Upper lobe of left lung (tissue), 6 donors: ENCODE data around the gene RAP1GAP. TPM values are rescaled to one million over a fixed set of nuclear protein-coding genes. Genes with fewer than 3 reads are reported as not detected.

Source experiments
- ATAC-seq, 2 donors: fragments of 200-7000 bp; cut with Tn5 transposase; one replicate each; pipeline ENCODE4 v1.9.1; 2022; ENCODE audit warnings: mild to moderate bottlenecking in 2 of 2, moderate library complexity in 2 of 2; ENCODE audit not compliant: low FRiP score in 2 of 2
- DNase-seq, 2 donors: peaks; one replicate each; pipeline ENCODE4 v3.0.0-alpha.2; 2019 to 2020
- H3K27ac ChIP-seq, 4 donors: fragments of 200-600 bp; sonication (generic); one replicate each; pipeline ENCODE4 v1.5.1; 2016 to 2019
- H3K27me3 ChIP-seq, 4 donors: fragments of 200-600 bp; sonication (generic); one replicate each; pipeline ENCODE4 v1.5.1; 2017 to 2019
- H3K36me3 ChIP-seq, 4 donors: fragments of 200-600 bp; sonication (generic); one replicate each; pipeline ENCODE4 v1.5.1; 2016 to 2019
- H3K4me1 ChIP-seq, 4 donors: fragments of 200-600 bp; sonication (generic); one replicate each; pipeline ENCODE4 v1.5.1; 2018 to 2019
- H3K4me3 ChIP-seq, 4 donors: fragments of 200-600 bp; sonication (generic); one replicate each; pipeline ENCODE4 v1.5.1; 2017 to 2019; ENCODE audit warnings: mild to moderate bottlenecking in 2 of 4, moderate library complexity in 1 of 4
- H3K9me3 ChIP-seq, 4 donors: fragments of 200-600 bp; sonication (generic); one replicate each; pipeline ENCODE4 v1.5.1; 2018 to 2019
- CTCF ChIP-seq, 6 experiments: fragments of 450-650 bp in 4 of 6; fragments of 200-600 bp in 2 of 6; sonication (generic) in 2 of 6; IDR thresholded peaks; one replicate each; pipeline ENCODE4 v1.5.1; 2016 to 2019; ENCODE audit warnings: antibody characterized with exemption in 6 of 6
- EP300 ChIP-seq, 4 donors: sonication (generic); formaldehyde crosslinking; IDR thresholded peaks; one replicate each; pipeline ENCODE4 v1.5.1; 2017; ENCODE audit warnings: antibody characterized with exemption in 4 of 4, control low read depth in 2 of 4
- POLR2A ChIP-seq, 4 donors: fragments of 450-650 bp; IDR thresholded peaks; one replicate each; pipeline ENCODE4 v1.5.1; 2016 to 2017; ENCODE audit warnings: antibody characterized with exemption in 4 of 4, mild to moderate bottlenecking in 2 of 4
- POLR2AphosphoS5 ChIP-seq, 2 donors: sonication (generic); formaldehyde crosslinking; IDR thresholded peaks; one replicate each; pipeline ENCODE4 v1.5.1; 2017; ENCODE audit warnings: antibody characterized with exemption in 2 of 2
- WGBS, 2 donors: methylation state at CpG; one replicate each; pipeline ENCODE4 v1.1.5; 2017 to 2018; 5-methylcytosine and 5-hydroxymethylcytosine counted together
- total RNA-seq, 6 donors: library from RNA; depleted of rRNA in 4 of 6; stranded (reverse); fragments of >200 nt in 4 of 6; gene quantifications; one replicate each; pipeline versions ENCODE4 v1.1.0 to v1.2.1, GENCODE V29; 2016 to 2021
- donor health status: DM: no; HTN: no; CAD: no; lungs with moderate emphysema.
- donor health status: DM: no; HTN: yes; CAD: no; lungs with severe emphysema.

The RAP1GAP gene
- total RNA-seq, 6 donors from 2014 or later, result 26.9 to 65.2 (median 36.7) TPM

DNA sequence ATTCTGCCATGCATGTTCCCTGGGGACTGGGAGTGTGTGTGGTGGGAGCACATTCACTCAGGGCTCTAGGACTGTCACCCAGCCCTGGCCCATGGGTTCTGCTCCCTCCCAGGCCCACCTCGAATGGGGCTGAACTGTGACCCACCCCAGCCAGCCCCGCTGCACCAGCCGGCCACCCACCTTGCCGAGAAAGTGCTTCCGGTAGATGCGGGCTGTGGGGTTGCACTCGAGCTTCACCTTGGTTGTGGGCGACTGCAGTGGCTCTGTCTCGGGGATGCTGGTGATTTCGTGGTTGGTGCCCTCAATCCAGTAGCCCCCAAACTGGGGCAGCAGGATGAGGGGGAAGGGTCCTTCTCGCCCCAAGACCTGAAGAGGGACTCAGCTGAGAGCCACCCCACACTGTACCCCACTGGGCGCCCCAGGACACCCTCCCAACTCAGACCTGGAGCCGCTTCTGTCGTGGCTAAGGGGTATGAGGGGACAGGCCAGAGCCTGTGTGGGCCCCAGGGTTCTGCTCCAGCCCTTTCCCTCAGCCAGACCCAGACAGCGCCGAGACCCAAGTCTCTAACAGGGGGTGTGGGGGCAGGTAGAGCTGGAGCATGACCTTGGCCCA lies 51.9 kb downstream of the RAP1GAP start:
- 87 to 90% methylated on average over 3 to 11 of the region's 16 CpGs for WGBS, 2 donors

GRCh38 chr1:21616372-21616771 lies 52.8 kb downstream of the RAP1GAP start:
- no peaks in the 10 kb centered on the region for H3K27me3 ChIP-seq
- ATAC-seq, result no peak
- H3K27ac ChIP-seq, result no peak overlapping the region

More for the DNA sequence above, 51.9 kb downstream of the RAP1GAP start:
- TF ChIP-seq CTCF (IDR thresholded peaks at IDR 0.05) (no peak), POLR2AphosphoS5 (IDR thresholded peaks at IDR 0.05) (no peak), EP300 (IDR thresholded peaks at IDR 0.05) (no peak), POLR2A (IDR thresholded peaks at IDR 0.05) (no peak)
- DNase-seq, result no peak
- Histone ChIP-seq H3K27me3 (peaks cover 0 to 4% (median 2%) of the 10 kb centered on the region in 4 donors), H3K4me1 (peaks cover 4 to 19% (median 8%) of the 10 kb centered on the region in 4 donors), H3K27ac (no peak overlapping the region), H3K9me3 (no peaks in the 10 kb centered on the region), H3K36me3 (peaks cover 0 to 8% (median 0%) of the 10 kb centered on the region in 4 donors), H3K4me3 (no peak overlapping the region)
- no peak for ATAC-seq

GRCh38 chr1:21614419-21615115 lies 54.6 kb downstream of the RAP1GAP start:
- ATAC-seq, result no peak
- Histone ChIP-seq H3K27me3 (no peaks in the 10 kb centered on the region), H3K4me1 (peaks cover 0 to 2% (median 0%) of the 10 kb centered on the region in 4 donors), H3K36me3 (peaks cover 0 to 13% (median 0%) of the 10 kb centered on the region in 4 donors), H3K27ac (no peak overlapping the region), H3K4me3 (no peak overlapping the region), H3K9me3 (no peaks in the 10 kb centered on the region)
- 57 to 78% methylated on average over 6 to 11 of the region's 11 CpGs for WGBS, 2 donors
- no peak for DNase-seq
- TF ChIP-seq EP300 (IDR thresholded peaks at IDR 0.05) (no peak), POLR2AphosphoS5 (IDR thresholded peaks at IDR 0.05) (no peak), POLR2A (IDR thresholded peaks at IDR 0.05) (no peak), CTCF (IDR thresholded peaks at IDR 0.05) (no peak)

More at GRCh38 chr1:21616372-21616771, 52.8 kb downstream of the RAP1GAP start:
- WGBS, 2 donors, result 61 to 64% methylated on average over 8 of the region's 8 CpGs
- TF ChIP-seq CTCF (IDR thresholded peaks at IDR 0.05) (no peak), POLR2A (IDR thresholded peaks at IDR 0.05) (no peak), POLR2AphosphoS5 (IDR thresholded peaks at IDR 0.05) (no peak), EP300 (IDR thresholded peaks at IDR 0.05) (no peak)
- peaks cover 0 to 11% (median 0%) of the 10 kb centered on the region in 4 donors for H3K36me3 ChIP-seq
- H3K9me3 ChIP-seq, result no peaks in the 10 kb centered on the region
- H3K4me3 ChIP-seq, result no peak overlapping the region
- H3K4me1 ChIP-seq, result peaks cover 0 to 14% (median 8%) of the 10 kb centered on the region in 4 donors
- DNase-seq, result no peak

DNA sequence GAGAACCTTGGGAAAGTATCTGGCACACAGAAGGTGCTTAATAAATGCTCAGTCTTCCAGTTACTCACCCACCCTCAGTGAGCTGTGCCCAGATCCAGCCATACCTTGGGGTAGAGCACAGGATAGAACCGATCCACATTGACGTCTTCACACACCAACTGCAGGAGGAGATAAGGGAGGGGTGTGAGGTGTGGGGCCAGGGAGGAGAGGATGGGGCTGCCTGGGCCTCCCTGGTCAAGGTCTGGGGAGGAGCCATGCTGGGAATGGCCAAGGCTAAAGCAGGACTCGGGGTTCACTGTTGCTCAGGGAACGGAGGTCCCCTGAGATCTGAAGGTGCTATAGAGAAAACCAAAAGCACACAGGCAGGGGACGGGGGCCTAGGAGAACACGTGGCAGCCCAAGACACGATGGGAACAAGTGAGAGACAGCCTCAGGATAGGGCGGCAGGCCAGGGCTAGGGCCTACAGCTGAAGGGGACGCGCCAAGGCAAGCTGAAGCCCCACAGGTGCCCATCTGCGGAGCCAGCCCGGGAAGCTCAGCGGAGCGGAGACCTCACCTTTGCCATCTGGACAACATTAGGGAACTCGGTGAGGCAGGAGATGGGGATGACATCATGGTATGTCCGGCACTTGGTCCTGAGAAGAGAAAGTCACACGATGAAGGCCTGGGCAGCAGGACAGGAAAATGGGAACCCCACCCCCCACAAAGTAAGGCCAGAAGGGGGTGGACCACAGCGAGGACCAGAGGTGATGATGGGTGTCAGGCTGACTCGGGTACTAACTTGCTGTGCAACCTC lies 55.9 kb downstream of the RAP1GAP start:
- 81 to 87% methylated on average over 19 of the region's 19 CpGs for WGBS, 2 donors
- no peak for TF ChIP-seq CTCF (IDR thresholded peaks at IDR 0.05)
- TF ChIP-seq EP300 (IDR thresholded peaks at IDR 0.05), result no peak
- no peak for TF ChIP-seq POLR2A (IDR thresholded peaks at IDR 0.05)
- TF ChIP-seq POLR2AphosphoS5 (IDR thresholded peaks at IDR 0.05), result no peak
- ATAC-seq, result no peak

More for the DNA sequence above, 55.9 kb downstream of the RAP1GAP start:
- H3K36me3 ChIP-seq, result peaks cover 0 to 13% (median 0%) of the 10 kb centered on the region in 4 donors
- DNase-seq, result no peak
- H3K4me1 ChIP-seq, result peaks cover 0 to under 1% (median 0%) of the 10 kb centered on the region in 4 donors
- H3K27ac ChIP-seq, result no peak overlapping the region
- H3K4me3 ChIP-seq, result no peak overlapping the region
- H3K27me3 ChIP-seq, result no peaks in the 10 kb centered on the region
- H3K9me3 ChIP-seq, result no peaks in the 10 kb centered on the region
